Activated naive CD8-positive, alpha-beta T cell (primary cell): ENCODE data around the gene LETM1.

ENCODE experiments used
- H3K27ac Mint-ChIP-seq: one replicate; pipeline ENCODE4 v1.8.0; 2021; ENCODE audit warnings: mixed read lengths
- H3K27me3 Mint-ChIP-seq: one replicate; pipeline ENCODE4 v1.8.0; 2021; ENCODE audit warnings: mixed read lengths
- H3K36me3 Mint-ChIP-seq: one replicate; pipeline ENCODE4 v1.8.0; 2021; ENCODE audit warnings: mixed read lengths
- H3K4me1 Mint-ChIP-seq: one replicate; pipeline ENCODE4 v1.8.0; 2021; ENCODE audit warnings: low read depth, mixed read lengths
- H3K4me3 Mint-ChIP-seq: one replicate; pipeline ENCODE4 v1.8.0; 2021; ENCODE audit warnings: mild to moderate bottlenecking, mixed read lengths
- H3K9me3 Mint-ChIP-seq: one replicate; pipeline ENCODE4 v1.8.0; 2021; ENCODE audit warnings: low read depth, mixed read lengths

LETM1 gene

GRCh38 chr4:1856071-1856942, at the start of gene LETM1:
LETM1 (minus strand) TSS chr4:1856156; CDS start chr4:1855950, 206 bp downstream.
- peak within 1 kb of the TSS; percentile 91 for H3K4me3 Mint-ChIP-seq
- H3K27me3 Mint-ChIP-seq: no peaks in the 10 kb centered on the region
- peak within 1 kb of the TSS; percentile 82 for H3K27ac Mint-ChIP-seq
- no peaks in the 10 kb centered on the region for H3K9me3 Mint-ChIP-seq
- peaks cover 2% of the 10 kb centered on the region for H3K36me3 Mint-ChIP-seq
- peaks cover 29% of the 10 kb centered on the region for H3K4me1 Mint-ChIP-seq

DNA sequence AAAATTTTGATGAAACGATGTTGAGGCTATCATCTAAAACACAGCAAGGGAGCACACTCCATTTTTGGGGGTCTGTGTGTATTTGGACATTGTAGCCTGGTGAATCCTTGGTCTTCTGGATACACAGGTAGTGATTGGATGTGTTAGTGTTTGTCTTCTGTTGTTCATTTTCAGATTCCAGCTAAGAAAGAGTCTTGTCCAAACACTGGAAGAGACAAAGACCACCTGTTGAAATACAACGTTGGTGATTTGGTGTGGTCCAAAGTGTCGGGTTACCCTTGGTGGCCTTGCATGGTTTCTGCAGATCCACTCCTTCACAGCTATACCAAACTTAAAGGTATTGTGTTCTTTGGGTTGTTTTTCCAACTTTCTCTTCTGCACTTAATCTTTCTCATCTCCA, 48.1 kb upstream of the LETM1 start:
- Mint-ChIP-seq H3K27me3 (no peaks in the 10 kb centered on the region), H3K27ac (no peak overlapping the region), H3K4me1 (peaks cover 14% of the 10 kb centered on the region), H3K36me3 (peaks cover 13% of the 10 kb centered on the region), H3K9me3 (no peaks in the 10 kb centered on the region), H3K4me3 (no peak overlapping the region)

- Mint-ChIP-seq H3K4me1 (peaks cover 14% of the 10 kb centered on the region), H3K36me3 (peaks cover 13% of the 10 kb centered on the region), H3K27me3 (no peaks in the 10 kb centered on the region), H3K9me3 (no peaks in the 10 kb centered on the region), H3K27ac (no peak overlapping the region), H3K4me3 (no peak overlapping the region)
These were observed 47.1 kb upstream of the LETM1 start for GRCh38 chr4:1903035-1903434.

GRCh38 chr4:1902243-1902642, 46.3 kb upstream of the LETM1 start:
- Mint-ChIP-seq H3K27ac (no peak overlapping the region), H3K36me3 (peaks cover 13% of the 10 kb centered on the region), H3K9me3 (no peaks in the 10 kb centered on the region), H3K4me1 (peaks cover 14% of the 10 kb centered on the region), H3K4me3 (no peak overlapping the region), H3K27me3 (no peaks in the 10 kb centered on the region)

DNA sequence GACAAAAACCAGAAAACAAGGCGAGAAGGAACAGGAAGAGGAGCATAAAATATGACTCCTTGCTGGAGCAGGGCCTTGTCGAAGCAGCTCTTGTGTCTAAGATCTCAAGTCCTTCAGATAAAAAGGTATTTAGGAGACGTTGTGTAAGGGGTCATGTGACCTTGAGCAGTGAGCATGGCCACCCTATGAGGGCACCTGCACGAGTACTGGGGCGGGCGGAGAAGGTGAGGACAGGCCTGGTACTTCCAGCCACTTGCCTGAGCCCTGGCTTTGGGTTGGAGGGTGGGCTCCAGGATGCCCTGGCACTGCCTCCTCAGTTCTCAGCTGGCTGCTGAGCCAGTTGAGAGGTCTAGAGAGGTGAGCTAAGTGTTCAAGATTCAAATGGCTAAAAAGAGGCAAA, 45.2 kb upstream of the LETM1 start:
- Mint-ChIP-seq H3K27ac (no peak overlapping the region), H3K27me3 (no peaks in the 10 kb centered on the region), H3K36me3 (peaks cover 13% of the 10 kb centered on the region), H3K4me3 (no peak overlapping the region), H3K4me1 (peaks cover 9% of the 10 kb centered on the region), H3K9me3 (no peaks in the 10 kb centered on the region)

DNA sequence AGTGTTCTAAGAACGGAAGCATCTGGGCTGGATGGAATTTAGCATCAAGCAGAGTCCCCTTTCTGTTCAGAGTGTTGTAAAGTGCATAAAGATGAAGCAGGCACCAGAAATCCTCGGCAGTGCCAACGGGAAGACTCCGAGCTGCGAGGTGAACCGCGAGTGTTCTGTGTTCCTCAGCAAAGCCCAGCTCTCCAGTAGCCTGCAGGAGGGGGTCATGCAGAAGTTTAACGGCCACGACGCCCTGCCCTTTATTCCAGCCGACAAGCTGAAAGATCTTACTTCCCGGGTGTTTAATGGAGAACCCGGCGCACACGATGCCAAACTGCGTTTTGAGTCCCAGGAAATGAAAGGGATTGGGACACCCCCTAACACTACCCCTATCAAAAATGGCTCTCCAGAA, 44.7 kb upstream of the LETM1 start:
- no peak overlapping the region for H3K27ac Mint-ChIP-seq
- no peak overlapping the region for H3K4me3 Mint-ChIP-seq
- no peaks in the 10 kb centered on the region for H3K27me3 Mint-ChIP-seq
- H3K9me3 Mint-ChIP-seq: no peaks in the 10 kb centered on the region
- peaks cover 13% of the 10 kb centered on the region for H3K36me3 Mint-ChIP-seq
- H3K4me1 Mint-ChIP-seq: peaks cover 9% of the 10 kb centered on the region

DNA sequence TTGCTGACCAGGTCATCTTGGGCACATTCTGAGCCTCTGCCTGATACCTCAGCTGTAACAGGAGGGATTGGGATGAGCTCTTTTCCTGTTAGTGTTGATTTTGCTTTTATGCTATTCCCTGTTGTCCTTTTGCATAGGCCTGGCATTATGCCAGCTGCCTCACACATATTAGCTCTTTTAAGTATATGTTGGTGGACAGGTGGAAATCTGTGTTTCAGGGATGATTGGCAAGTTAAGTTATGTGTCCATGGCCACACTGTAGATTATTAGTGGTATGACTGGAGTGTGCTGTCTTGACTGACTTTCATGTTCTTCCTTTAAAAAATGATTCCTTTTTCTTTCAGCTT, 44.1 kb upstream of the LETM1 start:
- Mint-ChIP-seq H3K36me3 (peaks cover 13% of the 10 kb centered on the region), H3K27me3 (no peaks in the 10 kb centered on the region), H3K4me3 (no peak overlapping the region), H3K4me1 (peaks cover 12% of the 10 kb centered on the region), H3K9me3 (no peaks in the 10 kb centered on the region), H3K27ac (no peak overlapping the region)

- Mint-ChIP-seq H3K4me1 (peaks cover 13% of the 10 kb centered on the region), H3K9me3 (no peaks in the 10 kb centered on the region), H3K27ac (peak overlapping the region; percentile 66), H3K4me3 (no peak overlapping the region), H3K36me3 (peaks cover 10% of the 10 kb centered on the region), H3K27me3 (no peaks in the 10 kb centered on the region)
These were observed 43.5 kb upstream of the LETM1 start for GRCh38 chr4:1899149-1900086.

DNA sequence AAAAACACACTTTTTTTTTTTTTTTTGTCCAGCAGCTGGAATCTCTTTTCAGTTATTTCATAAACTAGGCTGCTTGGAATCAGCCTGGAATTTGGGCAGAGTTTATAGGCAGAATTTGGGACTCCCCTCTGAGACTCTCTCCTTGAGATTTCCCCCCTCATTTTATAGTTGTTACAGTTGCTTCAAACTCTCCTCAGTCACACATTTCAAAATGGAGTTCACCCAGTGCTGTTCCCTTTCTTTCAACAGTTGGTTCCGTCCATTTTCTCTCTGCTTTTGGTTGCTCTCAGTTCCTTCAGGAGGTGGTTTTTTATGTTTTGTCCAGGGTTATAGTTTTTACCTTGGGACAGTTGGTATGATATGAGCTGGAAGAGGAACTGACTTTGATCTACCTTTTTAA, 42.7 kb upstream of the LETM1 start:
- Mint-ChIP-seq H3K27ac (no peak overlapping the region), H3K4me3 (no peak overlapping the region), H3K9me3 (no peaks in the 10 kb centered on the region), H3K27me3 (no peaks in the 10 kb centered on the region), H3K4me1 (peaks cover 13% of the 10 kb centered on the region), H3K36me3 (peaks cover 9% of the 10 kb centered on the region)

DNA sequence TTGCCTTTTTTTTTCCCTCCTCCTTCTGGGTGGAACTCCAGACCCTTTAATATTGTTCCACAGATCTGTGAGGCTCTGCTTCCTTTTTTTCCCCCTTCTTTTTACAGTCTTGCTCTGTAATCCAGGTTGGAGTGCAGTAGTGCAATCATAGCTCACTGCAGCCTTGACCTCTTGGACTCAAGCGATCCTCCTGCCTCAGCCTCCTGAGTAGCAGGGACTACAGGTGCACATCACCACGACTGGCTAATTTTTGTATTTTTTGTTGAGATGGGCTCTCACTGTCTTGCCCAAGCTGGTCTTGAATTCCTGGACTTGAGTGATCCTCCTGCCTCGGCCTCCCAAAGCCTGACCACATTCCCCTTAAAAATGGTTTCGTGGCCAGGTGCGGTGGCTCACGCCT, 42.1 kb upstream of the LETM1 start:
- Mint-ChIP-seq H3K9me3 (no peaks in the 10 kb centered on the region), H3K36me3 (peaks cover 5% of the 10 kb centered on the region), H3K4me1 (peaks cover 13% of the 10 kb centered on the region), H3K4me3 (no peak overlapping the region), H3K27me3 (no peaks in the 10 kb centered on the region), H3K27ac (no peak overlapping the region)

GRCh38 chr4:1896658-1896991, 40.7 kb upstream of the LETM1 start:
- H3K36me3 Mint-ChIP-seq: peaks cover 3% of the 10 kb centered on the region
- no peak overlapping the region for H3K4me3 Mint-ChIP-seq
- H3K4me1 Mint-ChIP-seq: peaks cover 15% of the 10 kb centered on the region
- H3K27me3 Mint-ChIP-seq: no peaks in the 10 kb centered on the region
- H3K27ac Mint-ChIP-seq: no peak overlapping the region
- no peaks in the 10 kb centered on the region for H3K9me3 Mint-ChIP-seq

- no peak overlapping the region for H3K4me3 Mint-ChIP-seq
- H3K27ac Mint-ChIP-seq: no peak overlapping the region
- peaks cover 3% of the 10 kb centered on the region for H3K36me3 Mint-ChIP-seq
- H3K27me3 Mint-ChIP-seq: no peaks in the 10 kb centered on the region
- peaks cover 15% of the 10 kb centered on the region for H3K4me1 Mint-ChIP-seq
- H3K9me3 Mint-ChIP-seq: no peaks in the 10 kb centered on the region
These were observed 40.2 kb upstream of the LETM1 start for GRCh38 chr4:1895971-1896657.

- no peaks in the 10 kb centered on the region for H3K9me3 Mint-ChIP-seq
- no peak overlapping the region for H3K27ac Mint-ChIP-seq
- no peak overlapping the region for H3K4me3 Mint-ChIP-seq
- no peaks in the 10 kb centered on the region for H3K27me3 Mint-ChIP-seq
- peaks cover 5% of the 10 kb centered on the region for H3K36me3 Mint-ChIP-seq
- H3K4me1 Mint-ChIP-seq: peaks cover 19% of the 10 kb centered on the region
These were observed 35.1 kb upstream of the LETM1 start for GRCh38 chr4:1890979-1891570.

- Mint-ChIP-seq H3K9me3 (no peaks in the 10 kb centered on the region), H3K27ac (no peak overlapping the region), H3K4me1 (peaks cover 18% of the 10 kb centered on the region), H3K36me3 (peaks cover 5% of the 10 kb centered on the region), H3K4me3 (no peak overlapping the region), H3K27me3 (no peaks in the 10 kb centered on the region)
These were observed 31.1 kb upstream of the LETM1 start for GRCh38 chr4:1887052-1887451.
